ENCODE measurements around the gene ABHD16A.
A peak's percentile ranks its signal among the peaks of the same experiment; 100 is the strongest.

The ABHD16A gene

GRCh38 chr6:31687321-31687720 lies 15.8 kb downstream of the ABHD16A start:
- no peak for FAIRE-seq
- TF ChIP-seq CTCF (IDR thresholded peaks at IDR 0.05; ENCODE audit: insufficient read depth, missing control alignments) = no peak
- DNase-seq (ENCODE audit: insufficient read length, low spot score) = no peak

- no peak for DNase-seq (ENCODE audit: insufficient read length, low spot score)
- no peak for TF ChIP-seq CTCF (IDR thresholded peaks at IDR 0.05; ENCODE audit: insufficient read depth, missing control alignments)
- no peak for FAIRE-seq
Measured at GRCh38 chr6:31686483-31686882, 16.6 kb downstream of the ABHD16A start.

GRCh38 chr6:31683591-31683990 lies 19.5 kb downstream of the ABHD16A start:
- no peak for DNase-seq (ENCODE audit: insufficient read length, low spot score)
- FAIRE-seq = no peak
- no peak for TF ChIP-seq CTCF (IDR thresholded peaks at IDR 0.05; ENCODE audit: insufficient read depth, missing control alignments)

GRCh38 chr6:31681135-31681671 lies 21.9 kb downstream of the ABHD16A start:
- FAIRE-seq = no peak
- DNase-seq (ENCODE audit: insufficient read length, low spot score) = no peak
- TF ChIP-seq CTCF (IDR thresholded peaks at IDR 0.05; ENCODE audit: insufficient read depth, missing control alignments) = no peak

- peak; percentile 90 for TF ChIP-seq CTCF (IDR thresholded peaks at IDR 0.05; ENCODE audit: insufficient read depth, missing control alignments)
- FAIRE-seq = no peak
- peak; percentile 77 for DNase-seq (ENCODE audit: insufficient read length, low spot score)
Measured at GRCh38 chr6:31680226-31681134, 22.6 kb downstream of the ABHD16A start, which contains the start of gene LY6G5C. TSS of gene LY6G5C (minus strand) at chr6:31681067. CDS start at chr6:31680373, 694 bp downstream.

GRCh38 chr6:31677955-31678354 lies 25.2 kb downstream of the ABHD16A start:
- DNase-seq (ENCODE audit: insufficient read length, low spot score) = no peak
- no peak for TF ChIP-seq CTCF (IDR thresholded peaks at IDR 0.05; ENCODE audit: insufficient read depth, missing control alignments)
- no peak for FAIRE-seq

GRCh38 chr6:31676904-31677303 lies 26.2 kb downstream of the ABHD16A start:
- FAIRE-seq = no peak
- no peak for DNase-seq (ENCODE audit: insufficient read length, low spot score)
- no peak for TF ChIP-seq CTCF (IDR thresholded peaks at IDR 0.05; ENCODE audit: insufficient read depth, missing control alignments)
